Left renal cortex interstitium (tissue), 4 donors: ENCODE data around the gene TTLL11. TPM values are rescaled to one million over a fixed set of nuclear protein-coding genes. Genes with fewer than 3 reads are reported as not detected.
A peak's percentile ranks its signal among the peaks of the same experiment; 100 is the strongest.
"Not testable (repeated sequence)": the region's sequence is repeated elsewhere in the genome, so short reads cannot be mapped to it uniquely, and the experiment has no call there.

ENCODE experiments used
- DNase-seq, 4 donors: peaks; one replicate each; pipeline ENCODE4 v3.0.0-alpha.2; 2013; ENCODE audit warnings: low read depth in 4 of 4, low spot score in 2 of 4, missing footprints in 1 of 4
- polyA plus RNA-seq, 4 donors: library from polyadenylated mRNA; unstranded; fragments of 120-200 nt; gene quantifications; one replicate each; pipeline ENCODE4 v1.2.1, GENCODE V29; 2013; ENCODE audit not compliant: insufficient read length in 4 of 4

TTLL11 gene
- polyA plus RNA-seq, 4 donors: 6.4 to 7.8 (median 7.0) TPM

DNA sequence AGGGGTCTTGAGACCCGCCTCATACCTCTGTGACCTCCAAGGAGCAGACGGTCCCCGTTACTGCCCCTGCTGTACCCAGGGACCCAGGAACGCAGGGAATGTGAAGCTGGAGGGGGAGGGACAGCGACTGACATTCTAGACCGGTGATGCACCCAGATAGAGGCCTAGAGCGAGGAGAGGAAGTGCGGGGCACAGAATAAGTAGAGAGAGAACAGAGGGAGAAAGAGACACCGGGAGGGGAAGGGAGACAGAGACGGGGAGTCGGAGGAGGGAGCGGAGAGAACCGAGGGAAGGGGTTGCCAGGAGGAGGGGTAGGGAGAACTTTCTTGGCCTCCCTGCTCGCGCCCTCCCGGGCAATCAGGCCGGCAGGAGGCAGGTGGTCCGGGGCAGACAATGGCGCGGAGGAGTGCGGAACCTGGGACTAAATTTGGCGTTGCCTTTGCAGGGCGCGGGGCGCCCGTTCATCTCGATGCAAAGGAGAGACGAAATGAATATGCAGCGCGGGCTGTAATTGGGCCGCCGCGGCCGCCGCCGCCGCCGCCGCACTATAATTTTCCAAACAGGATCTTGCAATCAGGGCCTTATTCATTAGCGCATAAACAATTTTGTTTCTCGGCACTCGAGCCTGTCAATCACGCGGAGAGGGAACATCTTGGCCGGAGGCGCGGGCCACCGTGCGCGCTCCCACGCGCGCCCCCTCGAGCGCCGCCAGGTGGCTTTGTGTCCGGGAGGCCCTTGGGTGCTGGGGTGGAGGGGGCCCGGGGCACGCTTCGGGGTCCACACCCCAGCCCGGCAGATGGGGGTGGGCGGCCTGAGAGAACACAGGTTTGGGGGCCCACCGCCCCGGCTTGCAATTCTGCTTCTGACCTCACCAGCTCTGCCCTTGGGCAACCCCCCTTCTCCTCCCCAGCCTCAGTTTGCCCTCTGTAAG lies 33.5 kb upstream of the TTLL11 start:
- no peak for DNase-seq

DNA sequence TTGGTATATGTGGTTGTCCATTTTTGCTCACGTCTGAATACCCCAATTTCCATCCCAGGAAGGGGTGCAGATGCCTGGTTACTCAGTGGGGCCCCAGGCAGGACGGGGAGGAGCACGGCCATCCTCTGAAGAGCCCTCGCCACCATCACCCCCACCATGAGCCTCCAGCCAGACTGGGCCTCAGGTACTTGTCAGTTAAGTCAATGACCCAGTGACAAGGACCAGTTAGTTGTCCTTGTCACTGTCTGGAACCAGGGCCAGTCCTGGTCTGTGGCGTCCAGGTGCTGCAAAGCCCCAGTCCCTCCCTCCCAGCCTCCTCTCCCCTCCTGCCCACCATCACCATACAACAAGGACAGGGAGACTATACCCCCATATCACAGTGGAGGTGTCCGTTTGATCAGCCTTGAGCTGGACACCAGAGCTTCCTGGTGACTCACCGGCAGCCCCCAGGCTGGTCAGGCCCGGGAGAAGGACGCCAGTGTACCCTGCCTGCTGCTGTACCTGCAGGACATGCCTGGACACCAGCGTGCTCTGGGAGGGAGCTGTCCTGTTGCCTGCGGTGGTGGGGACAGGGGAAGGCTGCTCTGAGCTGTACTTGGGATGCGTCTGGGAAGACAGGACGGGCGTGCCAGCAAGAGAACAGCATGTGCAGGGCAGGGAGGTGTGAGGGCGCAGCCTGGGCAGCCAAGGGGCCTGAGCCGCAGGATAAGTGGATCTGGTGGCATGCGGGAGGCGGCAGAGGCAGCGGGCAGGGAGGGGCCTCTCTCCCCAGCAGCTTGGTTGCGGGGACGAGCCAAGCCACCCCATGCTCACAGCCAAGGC lies 32.6 kb upstream of the TTLL11 start:
- DNase-seq: no peak

DNA sequence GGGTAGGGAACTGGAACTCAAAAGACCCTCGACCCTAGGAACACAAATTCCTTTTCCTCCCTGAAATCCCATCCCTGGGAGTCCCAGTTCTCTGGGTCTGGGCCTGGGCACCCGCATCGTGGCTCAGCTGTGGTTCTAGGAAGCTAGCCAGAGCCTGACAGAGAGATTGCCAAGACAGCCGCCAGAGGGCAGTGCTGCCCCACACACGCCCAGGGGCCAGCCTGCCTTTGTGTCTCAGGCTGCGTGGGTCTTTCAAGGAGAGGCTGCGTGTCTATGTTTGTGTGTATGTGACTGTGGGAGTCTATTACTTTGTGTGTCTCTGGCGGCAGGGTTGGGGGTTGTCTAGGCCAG lies 32.0 kb upstream of the TTLL11 start:
- DNase-seq: peak in 2 of 4 donors; percentile 37 to 62

DNA sequence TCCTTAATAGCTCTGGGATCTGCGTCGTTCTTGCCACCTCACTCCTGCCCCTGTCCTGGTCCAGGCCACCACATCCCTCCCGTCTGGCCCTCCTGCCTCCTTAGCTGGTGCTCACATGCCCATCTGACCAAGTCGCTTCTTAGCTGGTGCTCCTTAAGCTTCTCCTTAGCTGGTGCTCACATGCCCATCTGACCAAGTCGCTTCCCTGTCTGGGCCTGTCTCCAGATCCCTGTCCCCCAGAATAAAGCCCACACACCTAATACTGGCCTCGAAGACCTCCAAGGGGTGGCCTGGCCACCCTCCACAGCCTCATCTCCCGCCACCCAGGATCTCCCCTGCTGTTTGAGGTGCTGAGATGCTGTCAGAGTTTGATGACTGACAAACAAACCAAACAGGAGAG lies 31.4 kb upstream of the TTLL11 start:
- DNase-seq: no peak

DNA sequence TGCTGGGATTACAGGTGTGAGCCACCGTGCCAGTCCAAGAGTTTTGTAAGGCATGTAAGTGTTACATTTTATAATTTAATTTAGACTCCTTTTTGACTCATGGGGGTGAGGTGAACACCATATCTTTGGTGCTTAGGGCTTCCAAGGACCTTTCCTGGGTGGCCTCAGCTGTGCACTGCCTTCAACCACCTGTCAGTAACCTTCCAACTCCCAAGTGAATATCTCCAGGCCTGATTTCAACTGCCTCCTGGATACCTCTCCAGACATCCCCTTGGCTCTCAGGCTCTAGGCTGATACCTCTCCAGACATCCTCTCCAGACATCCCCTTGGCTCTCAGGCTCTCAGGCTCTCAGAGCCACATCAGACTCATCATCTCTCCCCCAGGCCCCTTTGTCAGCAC lies 30.9 kb upstream of the TTLL11 start:
- DNase-seq: no peak

DNA sequence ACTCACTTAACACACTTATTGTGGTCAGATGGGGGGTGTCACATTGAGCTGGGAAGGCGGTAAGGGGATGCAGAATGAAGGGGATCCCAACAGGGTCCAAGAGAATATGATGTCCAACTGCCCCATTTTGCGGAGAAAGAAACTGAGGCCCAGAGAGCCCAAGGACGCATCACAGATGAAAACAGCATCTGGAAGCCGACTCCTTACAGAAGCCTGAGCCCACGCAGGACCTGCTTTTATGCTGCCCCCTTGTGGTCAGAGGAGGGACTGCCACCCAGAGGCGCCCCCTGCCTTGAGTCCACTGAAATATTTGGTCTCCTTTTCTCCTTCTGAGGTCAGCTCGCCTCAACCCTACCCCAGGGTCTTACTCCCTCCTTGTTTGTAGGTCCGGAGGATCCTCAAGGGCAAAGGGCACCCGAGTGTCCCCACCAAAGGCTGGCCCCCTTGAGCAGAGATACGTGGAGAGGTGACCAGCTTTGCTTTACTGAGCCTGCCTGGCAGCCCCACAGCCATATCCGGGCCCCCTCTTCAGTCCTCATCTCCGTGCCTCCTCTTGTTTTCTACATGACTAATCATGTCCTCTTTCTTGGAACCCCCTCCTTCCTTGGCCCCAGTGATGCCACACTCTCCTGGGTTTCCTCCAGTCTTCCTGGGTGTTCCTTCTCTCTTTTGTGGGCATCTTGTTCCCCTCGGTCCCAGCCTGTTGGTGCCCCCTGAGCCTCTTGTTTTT lies 30.0 kb upstream of the TTLL11 start:
- DNase-seq: peak in 1 of 4 donors; percentile 33

DNA sequence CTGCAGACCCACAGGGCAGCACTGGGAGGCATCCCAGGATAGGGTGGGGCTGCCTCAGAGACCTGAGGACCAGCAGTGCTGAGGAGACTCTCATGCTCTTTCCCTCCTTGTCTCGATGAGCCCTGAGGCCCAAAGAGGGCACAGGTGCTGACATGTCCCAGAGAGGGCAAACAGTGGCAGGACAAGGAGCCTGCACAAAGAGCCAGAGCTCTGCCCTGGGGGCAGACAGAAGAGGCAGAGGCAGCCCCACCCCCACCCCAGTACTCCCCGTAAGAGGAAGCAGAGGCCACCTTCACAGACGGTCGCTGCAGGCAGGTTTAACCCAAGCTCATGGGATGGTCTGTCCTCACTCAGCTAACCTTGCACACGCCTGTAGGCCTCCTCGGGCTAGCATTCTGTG lies 29.4 kb upstream of the TTLL11 start:
- no peak for DNase-seq

DNA sequence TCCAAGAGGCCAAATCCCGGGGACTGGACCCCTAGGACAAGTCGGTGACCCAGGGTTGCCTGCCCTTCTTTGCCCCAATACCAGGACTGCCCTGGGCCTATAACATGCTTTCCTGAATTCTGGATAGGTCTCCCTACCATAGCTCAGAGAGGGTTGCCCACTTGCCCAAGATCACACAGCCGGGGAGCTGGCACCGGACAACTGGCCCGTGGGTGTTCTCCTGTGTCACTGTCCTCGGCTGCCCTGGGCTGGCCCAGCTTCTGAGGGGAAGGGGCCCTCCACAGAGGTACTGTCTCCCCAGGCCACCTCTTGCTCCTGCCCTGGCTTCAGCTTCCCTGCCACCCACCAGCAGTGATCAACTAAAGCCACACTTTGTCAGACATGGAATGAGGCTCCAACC lies 28.8 kb upstream of the TTLL11 start:
- no peak for DNase-seq

DNA sequence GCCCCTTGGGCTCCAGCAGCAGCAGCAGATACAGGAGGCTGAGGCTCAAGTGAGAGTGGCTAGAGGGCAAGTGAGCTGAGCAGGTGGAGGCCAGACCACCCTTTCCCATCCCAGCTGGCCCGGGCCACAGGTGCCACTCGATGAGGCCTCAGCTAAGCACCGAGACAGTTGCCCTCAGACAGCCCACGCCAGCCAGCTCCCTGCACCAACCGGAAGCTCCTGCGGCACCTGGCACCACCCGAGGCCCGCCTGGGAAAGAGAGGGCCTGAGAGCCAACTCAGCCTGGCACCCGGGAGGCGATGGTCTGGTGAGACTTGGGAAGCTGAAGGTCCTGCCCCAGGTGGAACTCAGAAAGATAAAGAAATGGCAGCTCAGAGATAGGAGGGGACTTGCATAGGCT lies 28.3 kb upstream of the TTLL11 start:
- no peak for DNase-seq

DNA sequence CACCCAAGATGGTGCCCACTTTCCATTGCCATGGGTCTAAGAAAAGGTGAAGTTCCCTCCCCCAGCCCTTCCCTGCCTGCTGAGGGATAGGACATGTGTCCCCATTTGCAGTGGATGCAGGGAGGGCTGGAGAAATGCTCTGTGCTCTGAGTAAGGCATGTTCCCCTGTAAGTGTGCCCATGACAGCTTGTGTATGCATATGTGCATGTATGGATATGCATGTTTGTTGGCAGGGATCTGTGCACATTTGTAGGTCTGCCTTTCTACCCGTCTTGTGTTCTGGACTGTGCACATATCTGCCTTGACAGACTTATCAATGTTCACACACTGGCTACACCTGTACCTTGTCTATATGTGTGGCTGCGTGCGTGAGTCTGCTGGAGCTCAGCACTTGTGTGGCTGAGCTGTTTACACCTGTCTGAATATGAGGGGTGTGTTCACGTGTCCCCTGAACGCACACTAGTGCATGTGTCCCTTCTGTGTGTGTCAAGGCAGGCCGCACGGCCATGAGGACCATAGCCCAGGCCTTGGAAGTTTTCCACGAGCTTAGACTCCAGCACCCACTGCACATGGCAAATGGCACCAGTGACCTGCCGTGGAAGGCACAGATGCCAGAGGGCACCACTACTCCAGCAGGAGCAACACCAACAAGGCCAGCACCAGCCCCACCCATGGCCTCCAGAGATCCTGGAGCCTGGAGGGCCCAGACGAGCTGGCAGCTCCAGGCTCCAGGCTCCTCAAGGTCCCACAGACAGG lies 27.4 kb upstream of the TTLL11 start:
- no peak for DNase-seq

DNA sequence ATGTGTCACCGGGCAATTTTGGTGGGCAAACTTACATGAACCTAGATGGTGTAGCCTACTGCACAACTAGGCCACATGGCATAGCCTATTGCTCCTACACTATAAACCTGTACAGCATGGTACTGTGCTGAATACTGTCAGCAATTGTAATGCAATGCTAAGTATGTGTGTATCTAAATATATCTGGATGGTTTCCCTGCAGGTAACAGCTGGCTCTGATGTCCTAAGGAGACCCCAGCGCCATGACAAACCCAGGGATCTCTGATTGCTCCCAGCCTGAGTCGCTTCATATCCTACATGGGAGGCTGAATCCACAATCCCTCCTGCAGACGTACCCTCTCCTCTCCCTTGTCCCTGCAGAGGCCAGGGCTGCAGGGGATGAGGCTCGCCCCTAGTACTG lies 26.6 kb upstream of the TTLL11 start:
- DNase-seq: no peak

DNA sequence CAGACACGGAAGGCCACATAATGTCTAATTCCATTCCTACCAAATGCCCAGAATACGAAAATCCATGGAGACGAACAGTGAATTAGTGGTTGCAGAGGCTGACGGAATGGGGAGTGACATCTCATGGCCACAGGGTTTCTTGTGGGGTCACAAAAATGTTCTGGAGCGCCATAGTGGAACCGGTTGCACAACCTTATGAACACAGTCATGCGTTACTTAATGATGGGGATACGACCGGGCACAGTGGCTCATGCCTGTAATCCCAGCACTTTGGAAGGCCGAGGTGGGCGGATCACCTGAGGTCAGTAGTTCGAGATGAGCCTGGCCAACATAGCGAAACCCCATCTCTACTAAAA lies 26.0 kb upstream of the TTLL11 start:
- DNase-seq: no peak

DNA sequence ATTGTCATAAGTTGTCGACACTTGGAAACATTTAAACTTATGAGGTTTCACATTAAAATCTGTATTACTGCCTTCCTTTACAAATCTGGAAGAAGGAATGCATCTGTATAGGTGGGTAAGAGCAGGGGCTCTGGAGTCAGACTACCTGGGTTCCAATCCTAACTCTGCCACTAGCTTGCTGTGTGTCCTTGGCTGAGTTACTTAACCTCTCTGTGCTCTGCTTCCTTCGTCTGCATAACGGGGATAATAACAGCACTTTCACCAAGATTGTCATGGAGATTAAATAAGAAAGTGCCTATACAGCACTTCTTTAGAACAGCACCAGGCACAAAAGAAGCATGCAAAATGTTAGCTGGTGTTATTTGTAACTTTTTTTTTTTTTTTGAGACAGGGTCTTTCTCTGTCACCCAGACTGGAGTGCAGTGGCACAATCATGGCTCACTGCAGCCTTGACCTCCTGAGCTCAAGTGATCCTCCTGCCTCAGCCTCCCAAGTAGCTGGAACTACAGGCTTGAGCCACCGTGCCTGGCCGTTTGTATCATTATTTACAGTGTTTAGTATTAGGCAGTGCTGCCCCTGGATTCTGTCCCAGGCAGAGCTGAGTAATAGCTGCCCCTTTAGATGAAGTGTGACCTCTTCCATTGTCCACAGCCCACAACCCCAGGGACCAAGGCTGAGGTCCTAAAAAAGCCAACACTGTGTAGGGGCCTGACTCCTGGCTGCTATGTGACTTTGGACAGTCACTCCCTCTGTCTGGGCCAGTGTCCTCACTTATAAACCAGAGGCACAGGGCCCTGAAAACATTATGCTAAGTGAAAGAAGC lies 25.4 kb upstream of the TTLL11 start:
- no peak for DNase-seq

DNA sequence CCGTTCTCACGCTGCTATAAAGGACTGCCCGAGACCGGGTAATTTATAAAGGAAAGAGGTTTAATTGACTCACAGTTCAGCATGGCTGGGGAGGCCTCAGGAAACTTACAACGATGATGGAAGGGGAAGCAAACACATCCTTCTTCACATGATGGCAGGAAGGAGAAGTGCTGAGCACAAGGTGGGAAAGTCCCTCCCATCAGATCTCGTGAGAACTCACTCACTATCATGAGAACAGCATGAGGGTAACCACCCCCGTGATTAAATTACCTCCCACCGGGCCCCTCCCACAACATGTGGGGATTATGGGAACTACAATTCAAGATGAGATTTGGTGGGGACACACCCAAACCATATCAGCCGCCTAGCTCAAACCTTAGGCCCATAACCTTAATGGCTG lies 24.1 kb upstream of the TTLL11 start:
- not testable (repeated sequence) for DNase-seq

DNA sequence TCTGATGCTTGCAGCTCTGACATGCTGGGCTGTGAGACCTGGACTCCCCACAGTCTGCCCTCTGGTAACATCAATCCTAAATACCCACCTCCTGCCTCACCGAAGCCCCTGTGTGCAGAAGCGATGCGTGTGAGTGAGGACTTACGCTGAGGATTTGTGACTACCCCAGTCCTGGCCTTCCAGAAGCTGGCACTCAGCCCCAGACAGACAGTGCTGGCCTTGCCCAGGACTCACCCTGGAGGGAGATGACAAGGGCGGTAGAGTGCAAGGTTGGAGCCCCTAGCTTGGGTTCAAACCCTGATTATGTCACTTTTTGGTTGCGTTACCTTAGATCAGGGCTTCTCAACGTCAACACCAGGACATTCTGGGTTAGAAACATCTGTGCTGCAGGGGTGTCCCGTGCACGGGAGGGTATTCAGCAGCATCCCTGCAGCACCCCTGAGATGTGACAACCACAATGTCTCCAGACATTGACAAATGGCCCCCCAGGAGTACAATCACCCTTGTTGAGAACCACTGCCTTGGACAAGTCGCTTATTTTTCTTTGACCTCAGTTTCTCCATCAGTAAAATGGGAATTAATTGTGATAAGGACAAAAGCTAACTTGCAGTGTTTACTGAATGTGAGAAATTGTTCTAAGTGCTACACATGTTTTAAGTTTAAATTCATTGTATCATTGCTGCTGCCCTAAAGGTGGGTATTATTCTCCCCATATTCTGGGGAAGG lies 23.5 kb upstream of the TTLL11 start:
- DNase-seq: no peak

DNA sequence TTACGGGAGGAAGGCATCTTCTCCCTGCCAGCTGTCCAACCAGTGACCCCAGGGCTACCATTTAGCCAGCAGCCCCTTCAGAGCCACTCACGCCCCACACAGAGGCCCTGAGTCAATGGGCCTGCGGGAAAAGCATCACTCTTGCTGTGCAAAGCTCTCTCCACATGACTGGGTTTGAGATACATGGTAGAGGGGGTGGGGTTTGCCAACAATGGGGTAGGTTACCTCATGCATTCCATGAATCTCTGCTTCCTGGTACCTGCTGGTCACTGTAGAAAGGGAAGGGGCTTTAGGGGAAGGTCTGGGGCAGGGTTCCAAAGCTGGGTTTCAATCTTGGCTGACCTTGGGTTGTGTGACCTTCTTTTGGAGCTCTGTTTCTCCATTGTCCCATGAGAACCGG lies 22.9 kb upstream of the TTLL11 start:
- DNase-seq: no peak

DNA sequence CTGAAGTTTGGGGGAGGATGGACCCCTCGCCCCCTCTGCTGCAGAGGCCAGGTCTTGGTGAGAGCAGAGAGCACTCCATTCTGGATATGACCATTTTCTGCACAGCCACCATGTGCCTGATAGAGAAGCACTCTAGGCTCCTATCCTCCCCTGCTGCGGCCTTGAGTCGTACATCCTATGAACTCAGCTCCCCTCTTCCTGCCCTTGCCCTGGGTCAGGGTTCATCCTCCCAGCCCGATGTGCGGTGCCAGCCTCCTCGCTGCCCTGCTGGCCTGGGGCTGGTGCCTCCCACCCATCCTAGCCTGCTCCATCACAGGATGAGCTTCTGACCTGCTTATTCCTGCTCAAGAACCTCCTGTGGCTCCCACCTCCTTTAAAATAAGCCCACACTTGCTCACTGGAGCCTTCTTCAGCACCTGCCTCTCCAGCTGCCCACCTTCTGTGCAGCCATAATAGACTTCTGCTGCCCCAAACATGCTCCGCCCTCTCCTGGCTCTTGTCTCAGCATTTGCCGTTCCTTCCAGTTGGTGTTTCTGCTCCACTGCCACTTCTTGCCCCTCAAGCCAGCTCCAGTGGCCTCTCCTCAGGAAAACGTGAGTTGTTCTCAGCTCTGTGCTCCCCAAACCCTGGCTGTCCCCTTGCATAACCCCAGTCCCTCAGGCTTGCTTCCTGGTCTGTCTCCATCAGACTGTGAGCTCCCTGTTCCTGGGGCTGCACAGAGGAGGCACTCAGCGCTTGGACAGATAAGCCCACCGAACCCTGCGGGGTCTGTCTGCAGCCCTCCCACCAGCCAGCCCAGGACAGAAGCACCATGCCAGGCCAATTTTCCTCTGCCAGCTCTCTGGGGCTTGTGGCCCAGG lies 22.3 kb upstream of the TTLL11 start:
- no peak for DNase-seq

DNA sequence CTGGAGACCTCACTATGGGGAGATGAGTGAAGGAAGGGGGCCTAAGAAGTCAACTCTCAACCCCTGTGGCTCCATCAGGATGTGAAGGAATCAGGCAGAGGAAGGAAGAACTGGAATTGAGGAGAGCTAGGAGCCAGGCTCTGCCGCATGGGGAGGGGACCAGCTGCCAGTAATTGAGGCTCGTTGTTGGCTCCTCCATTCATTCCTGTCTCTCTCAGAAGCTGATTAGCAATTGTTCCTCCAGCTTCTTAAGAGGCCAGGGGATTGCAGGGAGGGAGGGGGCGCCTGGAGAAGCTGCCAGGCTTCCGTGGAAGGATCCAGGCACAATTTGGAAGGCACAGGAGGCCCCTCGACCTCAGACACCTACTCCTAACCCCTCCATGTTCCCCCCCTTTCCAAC lies 20.5 kb upstream of the TTLL11 start:
- DNase-seq: no peak
